GM23338 (cell line): ENCODE results near the gene DCT. TPM values are rescaled to one million over a fixed set of nuclear protein-coding genes. Genes with fewer than 3 reads are reported as not detected.

Source experiments
- ATAC-seq: fragments of 200-7000 bp; cut with Tn5 transposase; 3 replicates; pipeline ENCODE4 v1.9.1; 2020
- DNase-seq: peaks from one replicate; pipeline ENCODE4 v3.0.0-alpha.2; 2015; ENCODE audit warnings: low spot score
- H2AFZ ChIP-seq: fragments of 200-600 bp; sonication (generic); 2 replicates; pipeline ENCODE4 v1.8.0; 2016; ENCODE audit warnings: antibody characterized with exemption, mild to moderate bottlenecking, moderate library complexity
- H3F3A ChIP-seq: fragments of 200-600 bp; sonication (generic); replicated peaks from 2 replicates; pipeline ENCODE4 v1.8.0; 2017; ENCODE audit warnings: antibody characterized with exemption, mixed run types, low read depth
- H3K27ac ChIP-seq: fragments of 200-600 bp; sonication (generic); 2 replicates; pipeline ENCODE4 v1.6.1; 2016; ENCODE audit warnings: low read depth
- H3K27me3 ChIP-seq: fragments of 200-600 bp; sonication (generic); 2 replicates; pipeline ENCODE4 v1.8.0; 2016; ENCODE audit warnings: mild to moderate bottlenecking, mixed run types, moderate library complexity; ENCODE audit not compliant: insufficient read depth
- H3K36me3 ChIP-seq: fragments of 200-600 bp; sonication (generic); 2 replicates; pipeline ENCODE4 v1.8.0; 2016; ENCODE audit warnings: mild to moderate bottlenecking; ENCODE audit not compliant: insufficient read depth
- H3K4me1 ChIP-seq: fragments of 200-600 bp; sonication (generic); 2 replicates; pipeline ENCODE4 v1.8.0; 2016; ENCODE audit warnings: mild to moderate bottlenecking, moderate library complexity; ENCODE audit not compliant: insufficient read depth
- H3K4me2 ChIP-seq: fragments of 200-600 bp; sonication (generic); 2 replicates; pipeline ENCODE4 v1.7.1; 2017; ENCODE audit warnings: mixed run types
- H3K4me3 ChIP-seq: fragments of 200-600 bp; sonication (generic); 2 replicates; pipeline ENCODE4 v1.6.1; 2016; ENCODE audit warnings: mixed run types
- H3K79me2 ChIP-seq: fragments of 200-600 bp; sonication (generic); replicated peaks from 2 replicates; pipeline ENCODE4 v1.8.0; 2017; ENCODE audit warnings: mild to moderate bottlenecking; ENCODE audit not compliant: insufficient read depth
- H3K9me2 ChIP-seq: fragments of 200-600 bp; sonication (generic); 2 replicates; pipeline ENCODE4 v1.8.0; 2017; ENCODE audit not compliant: insufficient read depth
- H4K20me1 ChIP-seq: fragments of 200-600 bp; sonication (generic); replicated peaks from 2 replicates; pipeline ENCODE4 v1.8.0; 2017; ENCODE audit warnings: mild to moderate bottlenecking; ENCODE audit not compliant: insufficient read depth
- H3K27ac Mint-ChIP-seq: 2 replicates; pipeline ENCODE4 v1.8.0; 2020; ENCODE audit warnings: inconsistent platforms, mild to moderate bottlenecking, moderate library complexity, mixed read lengths
- H3K27me3 Mint-ChIP-seq: 3 replicates; pipeline ENCODE4 v1.8.0; 2022; ENCODE audit warnings: low read depth, mild to moderate bottlenecking, moderate library complexity, mixed read lengths, inconsistent platforms; ENCODE audit not compliant: insufficient read depth, poor library complexity
- H3K36me3 Mint-ChIP-seq: 3 replicates; pipeline ENCODE4 v1.8.0; 2021; ENCODE audit warnings: low read depth, mild to moderate bottlenecking, inconsistent platforms, moderate library complexity, mixed read lengths
- H3K4me1 Mint-ChIP-seq: 3 replicates; pipeline ENCODE4 v1.8.0; 2020; ENCODE audit warnings: mild to moderate bottlenecking, inconsistent platforms, mixed read lengths
- H3K4me3 Mint-ChIP-seq: 3 replicates; pipeline ENCODE4 v1.8.0; 2021; ENCODE audit warnings: moderate library complexity, mild to moderate bottlenecking, inconsistent platforms, mixed read lengths
- H3K9me3 Mint-ChIP-seq: 3 replicates; pipeline ENCODE4 v1.8.0; 2020; ENCODE audit warnings: moderate library complexity, mild to moderate bottlenecking, inconsistent platforms, mixed read lengths
- JUNB ChIP-seq: IDR thresholded peaks from one replicate; pipeline ENCODE4 v1.6.1; 2016; ENCODE audit warnings: antibody characterized with exemption; ENCODE audit not compliant: unreplicated experiment
- NANOG ChIP-seq: IDR thresholded peaks from 2 replicates; pipeline ENCODE4 v1.6.1; 2016; ENCODE audit warnings: antibody characterized with exemption, borderline replicate concordance
- POLR2AphosphoS5 ChIP-seq: IDR thresholded peaks from 2 replicates; pipeline ENCODE4 v1.6.1; 2016; ENCODE audit warnings: antibody characterized with exemption, low read depth
- STAT1 ChIP-seq: IDR thresholded peaks from one replicate; pipeline ENCODE4 v1.6.1; 2016; ENCODE audit warnings: antibody characterized with exemption; ENCODE audit not compliant: unreplicated experiment
- ZNF114 ChIP-seq: fragments of 250-450 bp; sonication (Bioruptor Pico); IDR thresholded peaks from 2 replicates; pipeline ENCODE4 v1.5.0; 2020; ENCODE audit warnings: mild to moderate bottlenecking, moderate library complexity
- polyA plus RNA-seq: library from polyadenylated mRNA; unstranded; fragments of >200 nt; fragmentation: Nextera tagmentation; extraction: Ambion mirVana; gene quantifications from 2 replicates; pipeline ENCODE4 v1.2.1, GENCODE V29; 2016
- total RNA-seq: library from RNA; depleted of rRNA; stranded (reverse); fragments of >200 nt; shearing (Covaris generic); gene quantifications from 2 replicates; pipeline ENCODE4 v1.2.3, GENCODE V29; 2014
- TF ChIP-seq, protein P1 (sequence below): IDR thresholded peaks from one replicate; pipeline ENCODE4 v1.6.1; 2018; ENCODE audit warnings: antibody characterized with exemption; ENCODE audit not compliant: unreplicated experiment
- TF ChIP-seq, protein P2 (sequence below), 2 experiments: fragments of 200-600 bp in 1 of 2; sonication (generic) in 1 of 2; conservative IDR thresholded peaks; 2 replicates each; pipeline versions ENCODE4 v1.5.1 to v1.6.1; 2016 to 2017; ENCODE audit warnings: antibody characterized with exemption in 2 of 2, low read depth in 2 of 2, mild to moderate bottlenecking in 2 of 2, moderate library complexity in 1 of 2
- TF ChIP-seq, protein P3 (sequence below): IDR thresholded peaks from 2 replicates; pipeline ENCODE4 v1.6.1; 2016; ENCODE audit warnings: antibody characterized with exemption

The DCT gene
- total and polyA plus RNA-seq, 2 experiments from 2014 or later: 0.14 TPM; not detected in 1

- TF ChIP-seq, protein P1, sequence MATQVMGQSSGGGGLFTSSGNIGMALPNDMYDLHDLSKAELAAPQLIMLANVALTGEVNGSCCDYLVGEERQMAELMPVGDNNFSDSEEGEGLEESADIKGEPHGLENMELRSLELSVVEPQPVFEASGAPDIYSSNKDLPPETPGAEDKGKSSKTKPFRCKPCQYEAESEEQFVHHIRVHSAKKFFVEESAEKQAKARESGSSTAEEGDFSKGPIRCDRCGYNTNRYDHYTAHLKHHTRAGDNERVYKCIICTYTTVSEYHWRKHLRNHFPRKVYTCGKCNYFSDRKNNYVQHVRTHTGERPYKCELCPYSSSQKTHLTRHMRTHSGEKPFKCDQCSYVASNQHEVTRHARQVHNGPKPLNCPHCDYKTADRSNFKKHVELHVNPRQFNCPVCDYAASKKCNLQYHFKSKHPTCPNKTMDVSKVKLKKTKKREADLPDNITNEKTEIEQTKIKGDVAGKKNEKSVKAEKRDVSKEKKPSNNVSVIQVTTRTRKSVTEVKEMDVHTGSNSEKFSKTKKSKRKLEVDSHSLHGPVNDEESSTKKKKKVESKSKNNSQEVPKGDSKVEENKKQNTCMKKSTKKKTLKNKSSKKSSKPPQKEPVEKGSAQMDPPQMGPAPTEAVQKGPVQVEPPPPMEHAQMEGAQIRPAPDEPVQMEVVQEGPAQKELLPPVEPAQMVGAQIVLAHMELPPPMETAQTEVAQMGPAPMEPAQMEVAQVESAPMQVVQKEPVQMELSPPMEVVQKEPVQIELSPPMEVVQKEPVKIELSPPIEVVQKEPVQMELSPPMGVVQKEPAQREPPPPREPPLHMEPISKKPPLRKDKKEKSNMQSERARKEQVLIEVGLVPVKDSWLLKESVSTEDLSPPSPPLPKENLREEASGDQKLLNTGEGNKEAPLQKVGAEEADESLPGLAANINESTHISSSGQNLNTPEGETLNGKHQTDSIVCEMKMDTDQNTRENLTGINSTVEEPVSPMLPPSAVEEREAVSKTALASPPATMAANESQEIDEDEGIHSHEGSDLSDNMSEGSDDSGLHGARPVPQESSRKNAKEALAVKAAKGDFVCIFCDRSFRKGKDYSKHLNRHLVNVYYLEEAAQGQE: no peak
- TF ChIP-seq ZNF114 (CRISPR knock-in tag) (no peak), POLR2AphosphoS5 (no peak), STAT1 (no peak), JUNB (no peak)
- TF ChIP-seq, protein P2, sequence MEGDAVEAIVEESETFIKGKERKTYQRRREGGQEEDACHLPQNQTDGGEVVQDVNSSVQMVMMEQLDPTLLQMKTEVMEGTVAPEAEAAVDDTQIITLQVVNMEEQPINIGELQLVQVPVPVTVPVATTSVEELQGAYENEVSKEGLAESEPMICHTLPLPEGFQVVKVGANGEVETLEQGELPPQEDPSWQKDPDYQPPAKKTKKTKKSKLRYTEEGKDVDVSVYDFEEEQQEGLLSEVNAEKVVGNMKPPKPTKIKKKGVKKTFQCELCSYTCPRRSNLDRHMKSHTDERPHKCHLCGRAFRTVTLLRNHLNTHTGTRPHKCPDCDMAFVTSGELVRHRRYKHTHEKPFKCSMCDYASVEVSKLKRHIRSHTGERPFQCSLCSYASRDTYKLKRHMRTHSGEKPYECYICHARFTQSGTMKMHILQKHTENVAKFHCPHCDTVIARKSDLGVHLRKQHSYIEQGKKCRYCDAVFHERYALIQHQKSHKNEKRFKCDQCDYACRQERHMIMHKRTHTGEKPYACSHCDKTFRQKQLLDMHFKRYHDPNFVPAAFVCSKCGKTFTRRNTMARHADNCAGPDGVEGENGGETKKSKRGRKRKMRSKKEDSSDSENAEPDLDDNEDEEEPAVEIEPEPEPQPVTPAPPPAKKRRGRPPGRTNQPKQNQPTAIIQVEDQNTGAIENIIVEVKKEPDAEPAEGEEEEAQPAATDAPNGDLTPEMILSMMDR (conservative IDR thresholded peaks at IDR 0.05; ENCODE audit: low read depth in 2 of 2): no peak
- TF ChIP-seq, protein P3, sequence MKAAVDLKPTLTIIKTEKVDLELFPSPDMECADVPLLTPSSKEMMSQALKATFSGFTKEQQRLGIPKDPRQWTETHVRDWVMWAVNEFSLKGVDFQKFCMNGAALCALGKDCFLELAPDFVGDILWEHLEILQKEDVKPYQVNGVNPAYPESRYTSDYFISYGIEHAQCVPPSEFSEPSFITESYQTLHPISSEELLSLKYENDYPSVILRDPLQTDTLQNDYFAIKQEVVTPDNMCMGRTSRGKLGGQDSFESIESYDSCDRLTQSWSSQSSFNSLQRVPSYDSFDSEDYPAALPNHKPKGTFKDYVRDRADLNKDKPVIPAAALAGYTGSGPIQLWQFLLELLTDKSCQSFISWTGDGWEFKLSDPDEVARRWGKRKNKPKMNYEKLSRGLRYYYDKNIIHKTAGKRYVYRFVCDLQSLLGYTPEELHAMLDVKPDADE: no peak
Observed at GRCh38 chr13:94487043-94487442, 7.6 kb upstream of the DCT start (continued).

- H3K27ac Mint-ChIP-seq: no peak overlapping the region
- H3K27me3 Mint-ChIP-seq: no peaks in the 10 kb centered on the region
- H3K9me3 Mint-ChIP-seq: no peaks in the 10 kb centered on the region
- H3K9me2 ChIP-seq: peaks cover 5% of the 10 kb centered on the region; the same call in 1 of the 2 replicates
- H3K4me1 Mint-ChIP-seq: no peaks in the 10 kb centered on the region
- ATAC-seq (no peak), DNase-seq (no peak)
- H3K4me3 ChIP-seq: no peak overlapping the region
- H4K20me1 ChIP-seq: no peaks in the 10 kb centered on the region
- TF ChIP-seq JUNB: no peak
- TF ChIP-seq NANOG: no peak
- TF ChIP-seq, protein P2 (conservative IDR thresholded peaks at IDR 0.05; ENCODE audit: low read depth in 2 of 2): no peak
- no peak for TF ChIP-seq STAT1
- no peaks in the 10 kb centered on the region for H3F3A ChIP-seq
- no peaks in the 10 kb centered on the region for H3K4me1 ChIP-seq
- H3K27me3 ChIP-seq: no peaks in the 10 kb centered on the region
- H3K4me2 ChIP-seq: no peak overlapping the region
- no peak overlapping the region for H3K27ac ChIP-seq
- H3K79me2 ChIP-seq: no peaks in the 10 kb centered on the region
- H3K36me3 Mint-ChIP-seq: no peaks in the 10 kb centered on the region
- no peaks in the 10 kb centered on the region for H3K36me3 ChIP-seq
- H3K4me3 Mint-ChIP-seq: no peak overlapping the region
- H2AFZ ChIP-seq: no peak overlapping the region
Observed at GRCh38 chr13:94483970-94484369, 4.5 kb upstream of the DCT start.
